GM12891 (cell line): Measurements from ENCODE around the gene ATXN10.

Experiments used
- POLR2A ChIP-seq: IDR thresholded peaks from 2 replicates; pipeline ENCODE4 v1.6.1; 2011; ENCODE audit warnings: low read depth, low read length, control low read depth
- SPI1 ChIP-seq: IDR thresholded peaks from 2 replicates; pipeline ENCODE4 v1.6.1; 2011; ENCODE audit warnings: low read depth, low read length, control low read depth
- TAF1 ChIP-seq: IDR thresholded peaks from 2 replicates; pipeline ENCODE4 v1.6.1; 2011; ENCODE audit warnings: low read depth, low read length, control low read depth

DNA sequence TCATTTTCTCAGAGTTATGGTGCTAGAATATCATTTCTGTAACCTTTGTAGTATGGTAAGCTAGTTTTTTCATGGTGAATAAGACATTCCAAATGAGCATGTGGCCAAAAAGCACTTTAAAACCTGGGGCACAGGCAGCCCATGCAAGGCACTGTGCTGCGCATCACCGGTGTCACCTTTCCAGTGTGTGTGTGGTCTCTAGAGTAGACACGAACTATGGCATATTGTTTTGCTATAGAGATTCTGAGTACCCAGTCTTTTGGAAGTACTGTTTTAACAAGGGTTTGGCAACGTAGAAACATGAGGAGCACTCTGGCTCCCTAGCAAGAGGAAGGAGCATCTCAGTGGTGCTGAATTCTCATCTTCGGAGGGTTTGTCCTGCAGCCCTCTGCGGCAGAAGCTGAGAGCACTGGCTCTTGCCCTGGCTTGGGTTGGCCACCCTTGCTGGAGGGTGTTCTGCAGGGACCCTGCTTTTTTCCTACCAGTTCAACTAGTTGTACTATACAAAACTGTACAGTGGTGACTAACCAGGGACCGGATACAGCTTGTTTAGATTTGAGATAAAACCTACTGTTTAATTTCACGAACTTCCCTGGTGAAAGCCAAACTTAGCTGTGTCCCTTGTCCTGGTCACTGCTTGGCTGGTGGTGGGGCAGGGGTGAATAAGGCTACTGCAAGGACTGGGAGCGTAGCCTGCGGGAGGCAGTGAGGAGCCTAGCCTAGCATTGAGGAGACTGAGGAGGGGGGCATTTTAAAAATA, 135.7 kb downstream of the ATXN10 start:
- TF ChIP-seq TAF1 (no peak), POLR2A (no peak), SPI1 (no peak)
